Measurements from ENCODE around the gene CLK3.

DNA sequence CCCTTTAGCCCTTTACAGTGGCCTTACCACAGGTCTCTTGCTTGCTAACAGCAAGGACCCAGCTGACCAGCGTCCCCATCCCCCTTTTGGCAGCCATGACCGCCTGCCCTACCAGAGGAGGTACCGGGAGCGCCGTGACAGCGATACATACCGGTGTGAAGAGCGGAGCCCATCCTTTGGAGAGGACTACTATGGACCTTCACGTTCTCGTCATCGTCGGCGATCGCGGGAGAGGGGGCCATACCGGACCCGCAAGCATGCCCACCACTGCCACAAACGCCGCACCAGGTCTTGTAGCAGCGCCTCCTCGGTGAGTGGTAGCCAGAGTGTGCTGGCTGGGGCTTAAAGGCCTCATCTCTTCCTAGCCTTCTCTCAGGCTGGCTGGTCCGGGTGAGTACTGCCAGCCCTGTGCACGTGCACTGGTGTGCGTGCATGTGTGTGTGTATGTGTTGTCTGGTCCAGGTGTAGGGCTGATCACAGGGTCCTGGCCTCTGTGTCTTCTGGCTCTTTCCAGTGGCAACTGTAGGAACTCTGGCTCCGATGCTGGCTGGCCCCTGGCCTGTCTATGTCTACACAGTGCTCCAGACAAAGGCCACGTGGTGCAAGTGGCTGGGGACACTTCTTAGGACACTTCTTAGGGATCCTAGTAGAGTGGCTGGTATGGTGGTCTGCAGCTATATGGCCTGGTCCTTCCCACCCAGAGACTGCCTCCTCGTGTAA lies 4.4 kb downstream of the CLK3 start:
- TF ChIP-seq POLR2A (IDR thresholded peaks at IDR 0.05; ENCODE audit: low read depth, low read length) (no peak), POLR2AphosphoS5 (IDR thresholded peaks at IDR 0.05; ENCODE audit: low read depth, low read length) (no peak), TAF1 (IDR thresholded peaks at IDR 0.05; ENCODE audit: borderline replicate concordance, low read depth, low read length) (no peak)
